Smooth muscle cell (in vitro differentiated cells): ENCODE results near the gene FN1. TPM values are rescaled to one million over a fixed set of nuclear protein-coding genes. Genes with fewer than 3 reads are reported as not detected.

ENCODE experiments used
- DNase-seq: peaks from one replicate; lab custom pipeline; 2025; ENCODE audit not compliant: unreplicated experiment; lab: John Stamatoyannopoulos, UW
- H2AFZ ChIP-seq: fragments of 200-600 bp; sonication (generic); 2 replicates; pipeline ENCODE4 v1.6.0; 2016; ENCODE audit warnings: antibody characterized with exemption, low read depth, mild to moderate bottlenecking
- H3F3A ChIP-seq: fragments of 200-600 bp; sonication (generic); 2 replicates; pipeline ENCODE4 v1.6.0; 2017; ENCODE audit warnings: antibody characterized with exemption, low read depth
- H3K27ac ChIP-seq: fragments of 200-600 bp; sonication (generic); 2 replicates; pipeline ENCODE4 v1.5.1; 2016; ENCODE audit warnings: low read depth, mild to moderate bottlenecking
- H3K27me3 ChIP-seq: fragments of 200-600 bp; sonication (generic); 2 replicates; pipeline ENCODE4 v1.6.1; 2016; ENCODE audit warnings: low read depth, mild to moderate bottlenecking
- H3K36me3 ChIP-seq: fragments of 200-600 bp; sonication (generic); 2 replicates; pipeline ENCODE4 v1.5.1; 2016; ENCODE audit warnings: low read depth
- H3K4me1 ChIP-seq: fragments of 200-600 bp; sonication (generic); 2 replicates; pipeline ENCODE4 v1.5.1; 2016; ENCODE audit warnings: low read depth
- H3K4me2 ChIP-seq: fragments of 200-600 bp; sonication (generic); 2 replicates; pipeline ENCODE4 v1.6.0; 2016; ENCODE audit warnings: mild to moderate bottlenecking
- H3K4me3 ChIP-seq: fragments of 200-600 bp; sonication (generic); 2 replicates; pipeline ENCODE4 v1.5.1; 2016; ENCODE audit warnings: mild to moderate bottlenecking
- H3K79me2 ChIP-seq: fragments of 200-600 bp; sonication (generic); 2 replicates; pipeline ENCODE4 v1.6.0; 2016; ENCODE audit warnings: low read depth, mild to moderate bottlenecking
- H3K9ac ChIP-seq: fragments of 200-600 bp; sonication (generic); 2 replicates; pipeline ENCODE4 v1.6.0; 2016; ENCODE audit warnings: low read depth
- H3K9me3 ChIP-seq: fragments of 200-600 bp; sonication (generic); replicated peaks from 2 replicates; pipeline ENCODE4 v1.5.1; 2016; ENCODE audit warnings: low read depth
- H4K20me1 ChIP-seq: fragments of 200-600 bp; sonication (generic); 2 replicates; pipeline ENCODE4 v1.6.0; 2016; ENCODE audit warnings: low read depth
- WGBS: methylation state at CpG from one replicate; pipeline ENCODE4 v1.1.7; 2016; ENCODE audit warnings: low lambda C conversion rate; 5-methylcytosine and 5-hydroxymethylcytosine counted together
- polyA plus RNA-seq: library from polyadenylated mRNA; unstranded; fragments of >200 nt; fragmentation: Nextera tagmentation; extraction: Ambion mirVana; gene quantifications from 2 replicates; pipeline ENCODE4 v1.2.1, GENCODE V29; 2016
- total RNA-seq: library from RNA; depleted of rRNA; stranded (reverse); fragments of >200 nt; gene quantifications from 2 replicates; pipeline ENCODE4 v1.2.3, GENCODE V29; 2014
- TF ChIP-seq, protein P1 (sequence below): fragments of 200-600 bp; sonication (generic); IDR thresholded peaks from 2 replicates; pipeline ENCODE4 v1.5.1; 2017; ENCODE audit warnings: borderline replicate concordance, mild to moderate bottlenecking, antibody characterized with exemption; ENCODE audit not compliant: insufficient read depth, poor library complexity, severe bottlenecking

FN1 gene
- total and polyA plus RNA-seq, 2 experiments from 2014 or later, result 10,917 to 21,295 TPM

DNA sequence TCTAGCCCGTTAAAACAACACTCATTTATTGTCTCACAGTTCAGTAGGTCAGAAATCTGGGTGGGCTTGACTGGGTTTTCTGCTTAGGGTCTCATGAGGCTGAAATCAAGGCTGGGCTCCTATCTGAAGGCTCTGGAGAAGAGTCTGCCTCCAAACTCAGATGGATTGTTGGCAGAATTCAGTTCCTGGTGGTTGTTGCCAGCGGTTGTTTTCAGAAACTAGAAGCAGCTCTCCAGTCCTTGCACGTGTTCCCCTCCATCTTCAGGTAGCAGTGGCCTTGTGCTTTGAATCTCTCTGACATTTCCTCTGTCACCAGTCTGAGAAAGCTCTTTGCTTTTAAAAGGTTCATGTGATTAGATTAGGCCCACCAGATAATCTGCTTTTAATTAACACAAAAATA lies 20.1 kb upstream of the FN1 start:
- H2AFZ ChIP-seq, result no peak overlapping the region
- no peaks in the 10 kb centered on the region for H3K79me2 ChIP-seq
- H4K20me1 ChIP-seq, result no peaks in the 10 kb centered on the region
- H3K27me3 ChIP-seq, result no peaks in the 10 kb centered on the region
- H3K4me3 ChIP-seq, result no peak overlapping the region
- no peak overlapping the region for H3K4me2 ChIP-seq
- TF ChIP-seq, protein P1, sequence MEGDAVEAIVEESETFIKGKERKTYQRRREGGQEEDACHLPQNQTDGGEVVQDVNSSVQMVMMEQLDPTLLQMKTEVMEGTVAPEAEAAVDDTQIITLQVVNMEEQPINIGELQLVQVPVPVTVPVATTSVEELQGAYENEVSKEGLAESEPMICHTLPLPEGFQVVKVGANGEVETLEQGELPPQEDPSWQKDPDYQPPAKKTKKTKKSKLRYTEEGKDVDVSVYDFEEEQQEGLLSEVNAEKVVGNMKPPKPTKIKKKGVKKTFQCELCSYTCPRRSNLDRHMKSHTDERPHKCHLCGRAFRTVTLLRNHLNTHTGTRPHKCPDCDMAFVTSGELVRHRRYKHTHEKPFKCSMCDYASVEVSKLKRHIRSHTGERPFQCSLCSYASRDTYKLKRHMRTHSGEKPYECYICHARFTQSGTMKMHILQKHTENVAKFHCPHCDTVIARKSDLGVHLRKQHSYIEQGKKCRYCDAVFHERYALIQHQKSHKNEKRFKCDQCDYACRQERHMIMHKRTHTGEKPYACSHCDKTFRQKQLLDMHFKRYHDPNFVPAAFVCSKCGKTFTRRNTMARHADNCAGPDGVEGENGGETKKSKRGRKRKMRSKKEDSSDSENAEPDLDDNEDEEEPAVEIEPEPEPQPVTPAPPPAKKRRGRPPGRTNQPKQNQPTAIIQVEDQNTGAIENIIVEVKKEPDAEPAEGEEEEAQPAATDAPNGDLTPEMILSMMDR, result no peak
- 96% methylated on average over 3 of the region's 3 CpGs for WGBS
- no peak for DNase-seq
- H3K27ac ChIP-seq, result no peak overlapping the region
- peaks cover 9% of the 10 kb centered on the region for H3F3A ChIP-seq
- no peaks in the 10 kb centered on the region for H3K9me3 ChIP-seq
- H3K36me3 ChIP-seq, result no peaks in the 10 kb centered on the region
- no peak overlapping the region for H3K9ac ChIP-seq
- peaks cover 11% of the 10 kb centered on the region for H3K4me1 ChIP-seq

DNA sequence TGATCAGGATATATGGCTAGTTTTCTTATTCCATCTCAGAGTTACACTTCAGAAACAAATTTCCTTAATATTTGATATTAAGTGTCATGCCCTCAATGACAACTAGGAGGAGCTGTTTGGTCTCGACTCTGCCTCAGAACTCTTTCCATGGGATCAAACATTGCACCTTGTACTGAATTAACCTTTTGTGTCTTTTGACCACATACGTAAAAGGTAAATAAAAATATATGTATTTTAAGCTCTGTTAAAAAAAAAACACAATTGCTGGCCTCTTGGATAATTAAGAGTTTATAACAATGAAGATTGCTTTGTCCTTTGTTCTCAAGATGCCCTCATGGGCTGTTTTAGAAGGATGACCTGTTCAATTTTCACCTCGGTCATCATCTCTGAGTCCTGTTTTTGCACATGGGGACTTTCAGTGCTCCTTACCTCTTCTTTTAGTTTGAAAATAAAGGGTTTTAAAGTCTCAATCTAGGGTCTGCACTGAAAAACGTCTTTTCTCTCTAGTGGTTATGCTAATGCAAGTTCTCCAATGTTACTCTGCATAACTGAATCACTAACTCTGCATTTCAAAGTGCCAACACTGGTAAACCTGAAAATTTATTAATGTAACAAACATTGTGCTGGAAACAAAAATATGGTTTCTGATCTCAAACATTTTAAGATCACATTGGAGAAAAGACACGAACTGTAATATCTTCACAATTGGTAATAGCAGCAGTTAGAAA lies 18.8 kb upstream of the FN1 start:
- TF ChIP-seq, protein P1, result peak; percentile 80
- peaks cover 2% of the 10 kb centered on the region for H3K4me1 ChIP-seq
- H3F3A ChIP-seq, result peaks cover 4% of the 10 kb centered on the region
- H3K9me3 ChIP-seq, result no peaks in the 10 kb centered on the region
- H3K27ac ChIP-seq, result no peak overlapping the region
- no peaks in the 10 kb centered on the region for H3K36me3 ChIP-seq
- no peak overlapping the region for H3K4me3 ChIP-seq
- H3K9ac ChIP-seq, result no peak overlapping the region
- H3K79me2 ChIP-seq, result no peaks in the 10 kb centered on the region
- H3K4me2 ChIP-seq, result no peak overlapping the region
- no peak overlapping the region for H2AFZ ChIP-seq
- H3K27me3 ChIP-seq, result no peaks in the 10 kb centered on the region
- WGBS, result 54% methylated on average over 5 of the region's 5 CpGs
- H4K20me1 ChIP-seq, result no peaks in the 10 kb centered on the region
- no peak for DNase-seq

DNA sequence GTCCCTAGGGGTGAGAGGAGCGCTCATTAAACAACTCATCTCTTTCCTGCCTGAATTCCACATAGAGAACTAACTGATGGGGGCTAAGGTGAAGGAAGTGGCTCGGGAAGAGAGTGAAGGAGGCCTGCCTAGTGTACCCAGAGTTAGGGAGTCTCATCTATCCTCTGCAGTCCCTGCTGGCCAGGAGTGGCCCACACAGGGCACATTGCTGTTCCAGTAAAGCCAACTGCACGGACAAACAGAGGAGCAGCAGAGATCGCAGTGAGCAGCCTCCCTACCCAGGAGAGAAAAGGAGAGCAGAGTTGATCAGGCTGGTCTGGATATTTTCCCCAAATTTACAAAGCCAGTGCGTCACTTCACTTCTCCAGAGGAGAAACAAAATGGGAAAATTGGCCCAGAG lies 16.9 kb upstream of the FN1 start:
- H3K4me2 ChIP-seq, result peak overlapping the region; percentile 20
- no peak overlapping the region for H3K4me3 ChIP-seq
- H3K36me3 ChIP-seq, result no peaks in the 10 kb centered on the region
- H3K9ac ChIP-seq, result no peak overlapping the region
- WGBS, result 72% methylated on average over 5 of the region's 5 CpGs
- no peaks in the 10 kb centered on the region for H3K79me2 ChIP-seq
- H3K9me3 ChIP-seq, result no peaks in the 10 kb centered on the region
- no peaks in the 10 kb centered on the region for H3K27me3 ChIP-seq
- peak overlapping the region; percentile 27 for H3K27ac ChIP-seq
- H4K20me1 ChIP-seq, result no peaks in the 10 kb centered on the region
- TF ChIP-seq, protein P1, result no peak
- DNase-seq, result no peak
- peak overlapping the region; percentile 46 for H2AFZ ChIP-seq
- H3K4me1 ChIP-seq, result no peaks in the 10 kb centered on the region
- no peaks in the 10 kb centered on the region for H3F3A ChIP-seq
